Colonic mucosa (tissue), 4 donors: ENCODE results near the gene GABPB2. TPM values are rescaled to one million over a fixed set of nuclear protein-coding genes. Genes with fewer than 3 reads are reported as not detected.

Source experiments
- DNase-seq: peaks from one replicate; pipeline ENCODE4 v3.0.0-alpha.2; 2020
- H3K27ac ChIP-seq: fragments of 200-600 bp; one replicate; pipeline ENCODE4 v1.8.0; 2021
- H3K27me3 ChIP-seq: fragments of 200-600 bp; one replicate; pipeline ENCODE4 v1.8.0; 2021
- H3K36me3 ChIP-seq: fragments of 200-600 bp; one replicate; pipeline ENCODE4 v1.8.0; 2021
- H3K4me1 ChIP-seq: fragments of 200-600 bp; one replicate; pipeline ENCODE4 v1.8.0; 2021; ENCODE audit warnings: mild to moderate bottlenecking
- H3K4me3 ChIP-seq: fragments of 200-600 bp; one replicate; pipeline ENCODE4 v1.8.0; 2021
- H3K9ac ChIP-seq, 2 donors: one replicate each; pipeline ENCODE4 v1.7.0; 2013; ENCODE audit warnings: control low read depth in 2 of 2, low read depth in 2 of 2, low read length in 2 of 2
- H3K9me3 ChIP-seq: fragments of 200-600 bp; one replicate; pipeline ENCODE4 v1.8.0; 2021
- CTCF ChIP-seq: fragments of 200-600 bp; IDR thresholded peaks from one replicate; pipeline ENCODE4 v1.8.0; 2022; ENCODE audit warnings: antibody characterized with exemption, mild to moderate bottlenecking
- intact Hi-C: fragments of 100-400 bp; cut with DNase I; formaldehyde crosslinking; loops from one replicate; pipeline ENCODE4 v1.14.1; 2022
- total RNA-seq, 2 donors: library from RNA; stranded (reverse); fragmentation: NEBNext Ultra II Directional in 1 of 2; extraction: Animal tissue kit (Norgen Biotek cat#: 25700) in 1 of 2; gene quantifications; one replicate each; pipeline ENCODE4 v1.2.1, GENCODE V29; 2021
- donor health status: healthy.
- donor health status: DM: no; HTN: no; CAD: no.
- donor health status: DM: no; HTN: no; CAD: no.

Gene GABPB2
- total RNA-seq, 2 donors from 2014 or later = 13.1 to 15.2 TPM

- TF ChIP-seq CTCF = no peak
- no peaks in the 10 kb centered on the region for H3K9me3 ChIP-seq
- intact Hi-C loops = loop anchor here (5.0 to 10.0 kb wide), 2 partner anchors 61 to 134 kb away; no protein-coding TSS in a partner anchor
- no peaks in the 10 kb centered on the region for H3K4me1 ChIP-seq
- peak overlapping the region in 1 of 2 donors; percentile 40 for H3K9ac ChIP-seq
- no peak for DNase-seq
- peaks cover 6% of the 10 kb centered on the region for H3K36me3 ChIP-seq
- H3K4me3 ChIP-seq = no peak overlapping the region
- H3K27ac ChIP-seq = peak overlapping the region; percentile 16
- no peaks in the 10 kb centered on the region for H3K27me3 ChIP-seq
Measured at GRCh38 chr1:151158326-151158725, 87.8 kb downstream of the GABPB2 start.

- no peak overlapping the region for H3K4me3 ChIP-seq
- DNase-seq = no peak
- no peaks in the 10 kb centered on the region for H3K4me1 ChIP-seq
Measured at GRCh38 chr1:151158751-151159251, 88.2 kb downstream of the GABPB2 start.

GRCh38 chr1:151159373-151159772, 88.8 kb downstream of the GABPB2 start:
- H3K4me1 ChIP-seq = peaks cover under 1% of the 10 kb centered on the region
- no peaks in the 10 kb centered on the region for H3K9me3 ChIP-seq
- DNase-seq = no peak
- H3K4me3 ChIP-seq = no peak overlapping the region
- no peak overlapping the region for H3K9ac ChIP-seq
- peaks cover 6% of the 10 kb centered on the region for H3K36me3 ChIP-seq
- H3K27me3 ChIP-seq = no peaks in the 10 kb centered on the region
- peak overlapping the region; percentile 16 for H3K27ac ChIP-seq
- intact Hi-C loops = loop anchor here (5.0 to 10.0 kb wide), 2 partner anchors 62 to 135 kb away; no protein-coding TSS in a partner anchor
- no peak for TF ChIP-seq CTCF

More at GRCh38 chr1:151158751-151159251, 88.2 kb downstream of the GABPB2 start:
- Histone ChIP-seq H3K9me3 (no peaks in the 10 kb centered on the region), H3K36me3 (peaks cover 6% of the 10 kb centered on the region), H3K27ac (peak overlapping the region; percentile 16), H3K27me3 (no peaks in the 10 kb centered on the region), H3K9ac (no peak overlapping the region)
- no peak for TF ChIP-seq CTCF
- intact Hi-C loops = loop anchor here (5.0 to 10.0 kb wide), 2 partner anchors 62 to 134 kb away; no protein-coding TSS in a partner anchor

GRCh38 chr1:151164732-151165280, 94.2 kb downstream of the GABPB2 start:
- TF ChIP-seq CTCF = no peak
- peaks cover 11% of the 10 kb centered on the region for H3K4me1 ChIP-seq
- DNase-seq = no peak
- H3K4me3 ChIP-seq = peak overlapping the region; percentile 83
- peak overlapping the region; percentile 61 to 78 for H3K9ac ChIP-seq
- no peaks in the 10 kb centered on the region for H3K27me3 ChIP-seq
- no peaks in the 10 kb centered on the region for H3K9me3 ChIP-seq
- H3K27ac ChIP-seq = peak overlapping the region; percentile 45
- H3K36me3 ChIP-seq = no peaks in the 10 kb centered on the region
- intact Hi-C loops = no loop called here

- Histone ChIP-seq H3K9ac (peak overlapping the region; percentile 61 to 78), H3K4me1 (peaks cover 11% of the 10 kb centered on the region), H3K4me3 (peak overlapping the region; percentile 83), H3K27me3 (no peaks in the 10 kb centered on the region), H3K27ac (peak overlapping the region; percentile 45), H3K9me3 (no peaks in the 10 kb centered on the region), H3K36me3 (no peaks in the 10 kb centered on the region)
- intact Hi-C loops = no loop called here
- DNase-seq = peak; percentile 53
- no peak for TF ChIP-seq CTCF
Measured at GRCh38 chr1:151165281-151165737, 94.7 kb downstream of the GABPB2 start.
